HepG2 (cell line): ENCODE data around the gene APEX1. TPM values are rescaled to one million over a fixed set of nuclear protein-coding genes. Genes with fewer than 3 reads are reported as not detected.

Source experiments
- ATAC-seq: fragments of 200-7000 bp; cut with Tn5 transposase; 3 replicates; pipeline ENCODE4 v1.9.1; 2020; ENCODE audit warnings: mild to moderate bottlenecking, moderate library complexity
- BruUV-seq: library from RNA; stranded (reverse); fragments of 400-500 nt; replicated peaks from 2 replicates; lab custom pipeline; 2021; lab: Mats Ljungman, UMichigan
- CTCF ChIA-PET: fragments of 300-600 bp; formaldehyde crosslinking; extraction: SDS; loops from one replicate; lab custom pipeline; 2021; ENCODE audit warnings: low total read pairs, inconsistent platforms, low intra/inter-chr PET ratio; lab: Yijun Ruan, JAX
- POLR2A ChIA-PET: fragments of 350-600 bp; sonication (Branson Sonifier 250); formaldehyde crosslinking; loops from one replicate; lab custom pipeline; 2020; ENCODE audit warnings: antibody characterized with exemption, inconsistent platforms; lab: Yijun Ruan, JAX
- DNase-seq: peaks from one replicate; pipeline ENCODE4 v3.0.0-alpha.2; 2015; ENCODE audit warnings: low spot score
- FAIRE-seq: peaks from 3 replicates; lab custom pipeline; 2011; peaks lifted over from hg19 to GRCh38; lab: Jason Lieb, UNC
- H2AFZ ChIP-seq: one replicate; pipeline ENCODE4 v1.6.1; 2011; ENCODE audit warnings: low read length, inconsistent platforms
- H3K27ac ChIP-seq: fragments of 300-600 bp; 3 replicates; pipeline ENCODE4 v1.8.0; 2011; ENCODE audit warnings: mixed run types, mild to moderate bottlenecking, mixed read lengths, low read length, inconsistent platforms; ENCODE audit not compliant: insufficient read depth; ENCODE audit errors: extremely low read length
- H3K27me3 ChIP-seq, 2 experiments: fragments of 200-600 bp in 1 of 2; 2 replicates in 1 of 2; 3 replicates in 1 of 2; pipeline versions ENCODE4 v1.6.0 to v1.8.0; 2011; ENCODE audit warnings: low read length in 2 of 2, mild to moderate bottlenecking in 2 of 2, moderate library complexity in 2 of 2, inconsistent platforms in 1 of 2; ENCODE audit not compliant: insufficient read depth in 2 of 2, control insufficient read depth in 1 of 2
- H3K36me3 ChIP-seq, 2 experiments: fragments of 200-600 bp in 1 of 2; replicated peaks in 1 of 2; 2 replicates in 1 of 2; 3 replicates in 1 of 2; pipeline versions ENCODE4 v1.5.1 to v1.8.0; 2011; ENCODE audit warnings: low read length in 2 of 2, inconsistent platforms in 1 of 2; ENCODE audit not compliant: insufficient read depth in 2 of 2, control insufficient read depth in 1 of 2
- H3K4me1 ChIP-seq: 2 replicates; pipeline ENCODE4 v1.5.1; 2012; ENCODE audit warnings: low read length, inconsistent platforms; ENCODE audit not compliant: insufficient read depth
- H3K4me2 ChIP-seq: 2 replicates; pipeline ENCODE4 v1.6.0; 2011; ENCODE audit warnings: low read depth, low read length, inconsistent platforms
- H3K4me3 ChIP-seq, 3 experiments: fragments of 200-600 bp in 1 of 3; sonication (generic), shearing (Covaris generic) in 1 of 3; replicated peaks in 1 of 3; 2 replicates each; pipeline ENCODE4 v1.5.1; 2011 to 2016; ENCODE audit warnings: low read length in 3 of 3, inconsistent platforms in 2 of 3, low read depth in 2 of 3, mild to moderate bottlenecking in 2 of 3, control low read depth in 1 of 3, mixed read lengths in 1 of 3; ENCODE audit not compliant: insufficient read depth in 1 of 3
- H3K79me2 ChIP-seq: one replicate; pipeline ENCODE4 v1.6.1; 2011; ENCODE audit warnings: low read length, inconsistent platforms; ENCODE audit not compliant: insufficient read depth
- H3K9ac ChIP-seq: 2 replicates; pipeline ENCODE4 v1.6.0; 2011; ENCODE audit warnings: mild to moderate bottlenecking, low read depth, low read length, inconsistent platforms; ENCODE audit not compliant: insufficient read depth
- H3K9me3 ChIP-seq: 2 replicates; pipeline ENCODE4 v1.5.1; 2012; ENCODE audit warnings: mild to moderate bottlenecking, low read length
- H4K20me1 ChIP-seq: 2 replicates; pipeline ENCODE4 v1.6.0; 2011; ENCODE audit warnings: inconsistent platforms, mild to moderate bottlenecking, low read length, moderate library complexity; ENCODE audit not compliant: insufficient read depth
- ARNT ChIP-seq: fragments of 450-650 bp; IDR thresholded peaks from 2 replicates; pipeline ENCODE4 v1.6.1; 2017
- ATRX ChIP-seq: sonication (generic); formaldehyde crosslinking; IDR thresholded peaks from 2 replicates; pipeline ENCODE4 v1.4.0; 2020; ENCODE audit warnings: missing genetic modification reagents, borderline replicate concordance
- HHEX ChIP-seq: IDR thresholded peaks from 2 replicates; pipeline ENCODE4 v1.6.1; 2016; ENCODE audit warnings: control low read depth
- RFX1 ChIP-seq: fragments of 450-650 bp; IDR thresholded peaks from 2 replicates; pipeline ENCODE4 v1.6.1; 2017
- SAP130 ChIP-seq: IDR thresholded peaks from 2 replicates; pipeline ENCODE4 v1.6.1; 2016; ENCODE audit warnings: low read depth
- SP1 ChIP-seq, 2 experiments: fragments of 450-650 bp in 1 of 2; sonication (generic) in 1 of 2; formaldehyde crosslinking in 1 of 2; IDR thresholded peaks; 2 replicates each; pipeline versions ENCODE4 v1.4.0 to v1.6.1; 2016 to 2020; ENCODE audit warnings: missing genetic modification reagents in 1 of 2
- TGIF2 ChIP-seq: IDR thresholded peaks from 2 replicates; pipeline ENCODE4 v1.6.1; 2016; ENCODE audit warnings: control low read depth, missing compliant biosample characterization
- ZBTB39 ChIP-seq: sonication (generic); formaldehyde crosslinking; IDR thresholded peaks from 2 replicates; pipeline ENCODE4 v1.5.0; 2020; ENCODE audit warnings: missing genetic modification reagents
- ZNF12 ChIP-seq: sonication (generic); formaldehyde crosslinking; IDR thresholded peaks from 2 replicates; pipeline ENCODE4 v1.5.0; 2020; ENCODE audit warnings: missing genetic modification reagents
- ZNF234 ChIP-seq: sonication (generic); formaldehyde crosslinking; conservative IDR thresholded peaks from 2 replicates; pipeline ENCODE4 v1.5.1; 2020; ENCODE audit warnings: mild to moderate bottlenecking, missing genetic modification reagents
- ZNF317 ChIP-seq: sonication (generic); formaldehyde crosslinking; IDR thresholded peaks from 2 replicates; pipeline ENCODE4 v1.5.0; 2020; ENCODE audit warnings: mild to moderate bottlenecking, missing genetic modification reagents
- ZNF607 ChIP-seq: sonication (generic); formaldehyde crosslinking; IDR thresholded peaks from 2 replicates; pipeline ENCODE4 v1.5.1; 2020; ENCODE audit warnings: missing genetic modification reagents, mild to moderate bottlenecking, borderline replicate concordance
- ZNF619 ChIP-seq: sonication (generic); formaldehyde crosslinking; IDR thresholded peaks from 2 replicates; pipeline ENCODE4 v1.4.0; 2020; ENCODE audit warnings: mild to moderate bottlenecking, missing genetic modification reagents
- ZNF720 ChIP-seq: sonication (generic); formaldehyde crosslinking; IDR thresholded peaks from 2 replicates; pipeline ENCODE4 v1.4.0; 2020; ENCODE audit warnings: missing genetic modification reagents
- ZNF724P ChIP-seq: sonication (generic); formaldehyde crosslinking; IDR thresholded peaks from 2 replicates; pipeline ENCODE4 v1.8.0; 2022; ENCODE audit warnings: missing genetic modification reagents, borderline replicate concordance
- ZNF768 ChIP-seq: sonication (generic); formaldehyde crosslinking; IDR thresholded peaks from 2 replicates; pipeline ENCODE4 v1.4.0; 2020; ENCODE audit warnings: missing genetic modification reagents
- WGBS: methylation state at CpG from one replicate; pipeline ENCODE4 v1.1.6; 2017; ENCODE audit warnings: low lambda C conversion rate; 5-methylcytosine and 5-hydroxymethylcytosine counted together
- in situ Hi-C: cut with HindIII; loops from 2 replicates; pipeline ENCODE4 v1.10.0; 2017; ENCODE audit warnings: low pct_unique_long_range_greater_than_20kb; ENCODE audit not compliant: extremely low pct_ligation_motif_present
- intact Hi-C: fragments of 100-400 bp; cut with micrococcal nuclease; formaldehyde crosslinking; loops from one replicate; pipeline ENCODE4 v1.10.0; 2022; ENCODE audit not compliant: unreplicated experiment
- polyA plus RNA-seq, 8 experiments: library from polyadenylated mRNA; depleted of rRNA in 3 of 8; stranded (reverse) in 7 of 8; unstranded in 1 of 8; fragments of >200 nt; fragmentation: Illumina TruSeq in 4 of 8; extraction: Trizol in 4 of 8; gene quantifications; 2 replicates each; pipeline versions ENCODE4 v1.2.1 to v1.2.3, GENCODE V29; 2011 to 2016; ENCODE audit warnings: low read depth in 4 of 8, missing spikeins in 1 of 8, mixed read lengths in 1 of 8; ENCODE audit not compliant: insufficient read depth in 1 of 8
- total RNA-seq, 5 experiments: library from RNA; depleted of rRNA; stranded (reverse); fragments of >200 nt; fragmentation: Illumina TruSeq; extraction: Trizol; gene quantifications; 2 replicates each; pipeline ENCODE4 v1.2.3, GENCODE V29; 2016; ENCODE audit warnings: low read depth in 1 of 5
- TF ChIP-seq, protein P1 (sequence below): sonication (generic); formaldehyde crosslinking; IDR thresholded peaks from 2 replicates; pipeline ENCODE4 v1.8.1; 2023; ENCODE audit warnings: mild to moderate bottlenecking, missing genetic modification reagents, borderline replicate concordance
- TF ChIP-seq, protein P2 (sequence below): sonication (generic); formaldehyde crosslinking; IDR thresholded peaks from 2 replicates; pipeline ENCODE4 v1.5.1; 2020; ENCODE audit warnings: mild to moderate bottlenecking, missing genetic modification reagents, borderline replicate concordance

Gene APEX1
- total and polyA plus RNA-seq, 2 of the 13 experiments (the other 11 are each of a cell fraction or from before 2014, with no cell fraction given), result 171 to 405 TPM

DNA sequence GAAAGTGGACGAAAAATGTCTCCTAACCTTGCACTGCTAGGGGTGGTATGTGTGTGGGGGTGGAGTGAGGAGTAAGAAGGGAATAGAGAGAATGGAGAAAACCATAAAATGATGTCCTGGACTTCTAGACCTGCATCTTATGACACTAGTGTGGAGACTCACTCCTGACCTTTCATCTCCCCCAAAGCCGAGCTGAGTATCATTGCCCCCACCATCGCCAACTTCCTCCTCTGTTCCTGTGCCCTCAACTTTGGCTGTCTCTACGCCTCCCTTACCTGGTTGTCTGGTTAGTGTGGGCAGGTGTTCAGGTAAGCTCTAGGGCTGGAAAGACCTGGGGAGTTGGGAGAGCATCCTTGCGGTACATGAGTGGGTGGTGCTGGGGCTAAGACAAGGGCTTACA lies 14.6 kb upstream of the APEX1 start:
- peaks cover 18% of the 10 kb centered on the region for H3K4me1 ChIP-seq
- no peak for FAIRE-seq
- no peak overlapping the region for H3K27ac ChIP-seq
- in situ Hi-C loops (no loop called here), intact Hi-C loops (no loop called here)
- peaks cover 1 to 9% of the 10 kb centered on the region in 2 experiments; a peak in 2 of 5 replicates for H3K27me3 ChIP-seq
- no peaks in the 10 kb centered on the region for H3K9me3 ChIP-seq
- H2AFZ ChIP-seq, result no peak overlapping the region
- 0 out of 5 replicates have a peak, but pooled peaks cover 0 to 2% of the 10 kb centered on the region in 2 experiments for H3K36me3 ChIP-seq
- no peak overlapping the region for H3K4me2 ChIP-seq
- ChIA-PET CTCF (no interaction called here), POLR2A (interaction anchor here (1.3 kb wide), 1 partner anchor 15 kb away, joined by 4 read pairs; the partner anchor contains the start of gene APEX1)
- TF ChIP-seq ATRX (CRISPR knock-in tag), result no peak
- TF ChIP-seq ZNF607 (CRISPR knock-in tag), result no peak
- TF ChIP-seq ZNF768 (CRISPR knock-in tag), result no peak
- no peak for TF ChIP-seq TGIF2 (CRISPR knock-in tag)
- ATAC-seq, result no peak
- no peaks in the 10 kb centered on the region for H3K79me2 ChIP-seq
- no peak overlapping the region for H3K4me3 ChIP-seq
- no TSS peak for BruUV-seq
- DNase-seq, result no peak
- H3K9ac ChIP-seq, result no peak overlapping the region
- 69% methylated on average over 4 of the region's 5 CpGs for WGBS
- H4K20me1 ChIP-seq, result no peaks in the 10 kb centered on the region

- Histone ChIP-seq H3K27me3 (peaks cover 1 to 9% of the 10 kb centered on the region in 2 experiments; a peak in 2 of 5 replicates), H3K4me1 (peaks cover 18% of the 10 kb centered on the region), H2AFZ (no peak overlapping the region), H3K9me3 (no peaks in the 10 kb centered on the region), H3K4me2 (no peak overlapping the region), H3K79me2 (no peaks in the 10 kb centered on the region), H3K9ac (no peak overlapping the region), H3K4me3 (no peak overlapping the region), H4K20me1 (no peaks in the 10 kb centered on the region), H3K36me3 (peaks cover 0 to 4% of the 10 kb centered on the region in 2 experiments; a peak in 3 of 5 replicates), H3K27ac (no peak overlapping the region)
- DNase-seq (no peak), FAIRE-seq (no peak), ATAC-seq (peak; percentile 22; the same call in 2 of the 3 replicates)
- in situ Hi-C loops (no loop called here), intact Hi-C loops (no loop called here)
- ChIA-PET POLR2A (interaction anchor here (1.3 kb wide), 1 partner anchor 14 kb away, joined by 4 read pairs; the partner anchor contains the start of gene APEX1), CTCF (no interaction called here)
- BruUV-seq, result no TSS peak
- WGBS, result 82% methylated on average over 5 of the region's 5 CpGs
- no peak for TF ChIP-seq ZNF12
- no peak for TF ChIP-seq ARNT
- TF ChIP-seq ZNF234 (CRISPR knock-in tag), result no peak
- no peak for TF ChIP-seq ZBTB39 (CRISPR knock-in tag)
- TF ChIP-seq ZNF317, result no peak
- no peak for TF ChIP-seq ZNF619
- TF ChIP-seq ZNF724P, result no peak
- no peak for TF ChIP-seq RFX1
- TF ChIP-seq SAP130 (CRISPR knock-in tag), result no peak
- TF ChIP-seq, protein P1, sequence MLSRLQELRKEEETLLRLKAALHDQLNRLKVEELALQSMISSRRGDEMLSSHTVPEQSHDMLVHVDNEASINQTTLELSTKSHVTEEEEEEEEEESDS (CRISPR knock-in tag), result no peak
- TF ChIP-seq SP1 (IDR thresholded peaks at IDR 0.05), result no peak
- TF ChIP-seq SP1 (CRISPR knock-in tag; IDR thresholded peaks at IDR 0.05), result no peak
- TF ChIP-seq, protein P2, sequence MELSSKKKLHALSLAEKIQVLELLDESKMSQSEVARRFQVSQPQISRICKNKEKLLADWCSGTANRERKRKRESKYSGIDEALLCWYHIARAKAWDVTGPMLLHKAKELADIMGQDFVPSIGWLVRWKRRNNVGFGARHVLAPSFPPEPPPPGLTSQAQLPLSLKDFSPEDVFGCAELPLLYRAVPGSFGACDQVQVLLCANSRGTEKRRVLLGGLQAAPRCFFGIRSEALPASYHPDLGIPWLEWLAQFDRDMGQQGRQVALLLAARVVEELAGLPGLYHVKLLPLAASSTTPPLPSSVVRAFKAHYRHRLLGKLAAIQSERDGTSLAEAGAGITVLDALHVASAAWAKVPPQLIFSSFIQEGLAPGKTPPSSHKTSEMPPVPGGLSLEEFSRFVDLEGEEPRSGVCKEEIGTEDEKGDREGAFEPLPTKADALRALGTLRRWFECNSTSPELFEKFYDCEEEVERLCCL (CRISPR knock-in tag), result no peak
- TF ChIP-seq HHEX (CRISPR knock-in tag), result no peak
- TF ChIP-seq ZNF720 (CRISPR knock-in tag), result no peak
Measured at GRCh38 chr14:20440882-20441281, 14.1 kb upstream of the APEX1 start.
